AG04450 (cell line): ENCODE results near the gene LCE1D. TPM values are rescaled to one million over a fixed set of nuclear protein-coding genes. Genes with fewer than 3 reads are reported as not detected.

ENCODE experiments used
- CTCF ChIA-PET: fragments of 300-600, 350-600 bp; formaldehyde crosslinking; extraction: SDS; loops from one replicate; lab custom pipeline; 2022; ENCODE audit warnings: antibody characterized with exemption, inconsistent platforms; lab: Charles Lee
- POLR2A ChIA-PET: fragments of 350-600 bp; formaldehyde crosslinking; extraction: SDS; loops from one replicate; lab custom pipeline; 2021; ENCODE audit warnings: antibody characterized with exemption, inconsistent platforms; lab: Yijun Ruan, JAX
- DNase-seq: peaks from one replicate; pipeline ENCODE4 v3.0.0-alpha.2; 2011; ENCODE audit warnings: low read depth, low spot score
- H3K27ac ChIP-seq: one replicate; pipeline ENCODE4 v1.5.1; 2012; ENCODE audit warnings: low read depth, low read length, control low read depth
- H3K27me3 ChIP-seq: one replicate; pipeline ENCODE4 v1.6.0; 2012; ENCODE audit warnings: low read length; ENCODE audit not compliant: control insufficient read depth, insufficient read depth
- H3K4me3 ChIP-seq: 2 replicates; pipeline ENCODE4 v1.5.1; 2011; ENCODE audit warnings: mild to moderate bottlenecking, low read depth, low read length, control low read depth
- H3K9me3 ChIP-seq: 2 replicates; pipeline ENCODE4 v1.5.1; 2012; ENCODE audit warnings: low read length; ENCODE audit not compliant: control insufficient read depth, insufficient read depth
- polyA minus RNA-seq: library from RNA; depleted of rRNA, polyadenylated mRNA; stranded (reverse); fragments of >200 nt; gene quantifications from 2 replicates; pipeline ENCODE4 v1.2.3, GENCODE V29; 2011; rRNA and poly(A)+ RNA removed
- polyA plus RNA-seq: library from polyadenylated mRNA; depleted of rRNA; stranded (reverse); fragments of >200 nt; gene quantifications from 2 replicates; pipeline ENCODE4 v1.2.3, GENCODE V29; 2011; rRNA removed
- TF ChIP-seq, protein P1 (sequence below): IDR thresholded peaks from 2 replicates; pipeline ENCODE4 v1.5.1; 2011; ENCODE audit warnings: low read depth, low read length, control low read depth, inconsistent platforms

LCE1D gene
- not detected in 2 replicates for polyA plus RNA-seq
- not detected in 2 replicates for polyA minus RNA-seq

- ChIA-PET POLR2A (no interaction called here), CTCF (no interaction called here)
- H3K4me3 ChIP-seq, result no peak within 1 kb of the TSS
- H3K9me3 ChIP-seq, result peaks cover 4% of the 10 kb centered on the region
- no peak for DNase-seq
- H3K27ac ChIP-seq, result no peak within 1 kb of the TSS
- TF ChIP-seq, protein P1, sequence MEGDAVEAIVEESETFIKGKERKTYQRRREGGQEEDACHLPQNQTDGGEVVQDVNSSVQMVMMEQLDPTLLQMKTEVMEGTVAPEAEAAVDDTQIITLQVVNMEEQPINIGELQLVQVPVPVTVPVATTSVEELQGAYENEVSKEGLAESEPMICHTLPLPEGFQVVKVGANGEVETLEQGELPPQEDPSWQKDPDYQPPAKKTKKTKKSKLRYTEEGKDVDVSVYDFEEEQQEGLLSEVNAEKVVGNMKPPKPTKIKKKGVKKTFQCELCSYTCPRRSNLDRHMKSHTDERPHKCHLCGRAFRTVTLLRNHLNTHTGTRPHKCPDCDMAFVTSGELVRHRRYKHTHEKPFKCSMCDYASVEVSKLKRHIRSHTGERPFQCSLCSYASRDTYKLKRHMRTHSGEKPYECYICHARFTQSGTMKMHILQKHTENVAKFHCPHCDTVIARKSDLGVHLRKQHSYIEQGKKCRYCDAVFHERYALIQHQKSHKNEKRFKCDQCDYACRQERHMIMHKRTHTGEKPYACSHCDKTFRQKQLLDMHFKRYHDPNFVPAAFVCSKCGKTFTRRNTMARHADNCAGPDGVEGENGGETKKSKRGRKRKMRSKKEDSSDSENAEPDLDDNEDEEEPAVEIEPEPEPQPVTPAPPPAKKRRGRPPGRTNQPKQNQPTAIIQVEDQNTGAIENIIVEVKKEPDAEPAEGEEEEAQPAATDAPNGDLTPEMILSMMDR, result no peak
- H3K27me3 ChIP-seq, result no peaks in the 10 kb centered on the region
Measured at GRCh38 chr1:152796421-152796820, at the start of gene LCE1D. Gene LCE1D, plus strand, starts transcription at chr1:152796721. Its CDS starts 1,074 bp downstream, at chr1:152797795.

DNA sequence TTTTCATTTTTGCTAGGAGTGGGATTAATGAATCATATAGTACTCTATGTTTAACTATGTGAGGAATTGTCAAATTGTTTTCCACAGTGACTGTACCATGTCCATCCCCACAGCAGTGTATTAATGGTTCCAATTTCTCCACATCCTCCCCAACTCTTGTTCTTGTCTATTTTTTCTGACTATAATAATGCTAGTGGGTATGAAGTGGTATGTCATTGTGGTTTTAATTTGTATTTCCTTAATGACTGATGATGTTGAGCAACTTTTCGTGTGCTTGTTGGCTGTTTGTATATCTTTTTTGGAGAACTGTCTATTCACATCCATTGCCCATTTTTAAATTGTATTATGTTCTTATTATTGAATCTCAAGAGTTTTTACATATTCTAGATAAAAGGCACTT, 48.7 kb upstream of the LCE1D start:
- CTCF ChIA-PET, result no interaction called here
- no peaks in the 10 kb centered on the region for H3K27me3 ChIP-seq
- no peak overlapping the region for H3K27ac ChIP-seq
- no peak overlapping the region for H3K4me3 ChIP-seq
- POLR2A ChIA-PET, result no interaction called here
- TF ChIP-seq, protein P1, result no peak
- H3K9me3 ChIP-seq, result peaks cover 6% of the 10 kb centered on the region
- DNase-seq, result no peak

GRCh38 chr1:152752225-152752624, 44.3 kb upstream of the LCE1D start:
- CTCF ChIA-PET, result no interaction called here
- H3K9me3 ChIP-seq, result no peaks in the 10 kb centered on the region; the same call in 1 of the 2 replicates
- H3K27ac ChIP-seq, result no peak overlapping the region
- H3K27me3 ChIP-seq, result no peaks in the 10 kb centered on the region
- DNase-seq, result no peak
- POLR2A ChIA-PET, result no interaction called here
- TF ChIP-seq, protein P1, result no peak
- H3K4me3 ChIP-seq, result no peak overlapping the region

DNA sequence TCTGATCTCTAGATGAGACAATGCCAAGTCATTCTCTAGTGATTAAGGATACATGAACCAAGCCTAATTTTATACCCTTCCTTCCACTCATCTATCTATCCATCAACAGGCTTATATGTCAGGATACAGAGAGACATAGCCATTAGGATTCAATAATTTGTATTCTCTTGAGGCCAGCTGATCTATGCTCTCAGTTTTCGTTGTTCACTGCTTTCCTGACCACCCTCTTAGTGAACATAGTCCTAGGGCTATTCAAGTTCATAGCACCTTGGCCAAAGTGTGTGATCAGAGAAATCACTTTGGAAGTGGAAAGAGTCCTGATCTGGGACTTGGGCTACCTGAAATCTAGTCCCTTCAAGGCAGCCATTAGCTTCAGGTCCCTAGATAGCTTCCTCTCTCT, 42.9 kb upstream of the LCE1D start:
- TF ChIP-seq, protein P1, result no peak
- no peak for DNase-seq
- Histone ChIP-seq H3K9me3 (peaks cover 5% of the 10 kb centered on the region), H3K27me3 (no peaks in the 10 kb centered on the region), H3K27ac (no peak overlapping the region), H3K4me3 (no peak overlapping the region)
- POLR2A ChIA-PET, result no interaction called here
- CTCF ChIA-PET, result no interaction called here

- ChIA-PET POLR2A (no interaction called here), CTCF (no interaction called here)
- Histone ChIP-seq H3K27me3 (no peaks in the 10 kb centered on the region), H3K9me3 (peaks cover 27% of the 10 kb centered on the region), H3K27ac (no peak overlapping the region), H3K4me3 (no peak overlapping the region)
- no peak for DNase-seq
- TF ChIP-seq, protein P1, result no peak
Measured at GRCh38 chr1:152756872-152757271, 39.6 kb upstream of the LCE1D start.
